H1 (cell line): ENCODE data around the gene VCPKMT. TPM values are rescaled to one million over a fixed set of nuclear protein-coding genes. Genes with fewer than 3 reads are reported as not detected.

ENCODE experiments used
- CTCF ChIA-PET: fragments of 300-600 bp; sonication (Branson Sonifier 250); formaldehyde crosslinking; loops from one replicate; lab custom pipeline; 2021; ENCODE audit not compliant: partially characterized antibody; lab: Charles Lee
- POLR2A ChIA-PET: fragments of 300-600 bp; sonication (Branson Sonifier 250); formaldehyde crosslinking; loops from one replicate; lab custom pipeline; 2021; ENCODE audit warnings: inconsistent platforms; ENCODE audit not compliant: partially characterized antibody; lab: Charles Lee
- DNase-seq, 2 experiments: peaks; one replicate each; pipeline versions ENCODE4 v3.0.0 to v3.0.0-alpha.2; 2010 to 2022; ENCODE audit warnings: low spot score in 2 of 2, low read depth in 1 of 2, mixed read lengths in 1 of 2
- FAIRE-seq: peaks from 2 replicates; lab custom pipeline; 2011; peaks lifted over from hg19 to GRCh38; lab: Jason Lieb, UNC
- H2AFZ ChIP-seq: 2 replicates; pipeline ENCODE4 v1.8.1; 2012; ENCODE audit warnings: low read length, inconsistent platforms
- H2AK5ac ChIP-seq: 2 replicates; pipeline ENCODE4 v1.6.1; 2013; ENCODE audit warnings: low read depth, low read length
- H2BK120ac ChIP-seq: replicated peaks from 2 replicates; pipeline ENCODE3; 2013; ENCODE audit warnings: low read depth, low read length, inconsistent platforms
- H2BK12ac ChIP-seq: 2 replicates; pipeline ENCODE4 v1.6.1; 2013; ENCODE audit warnings: low read depth, low read length
- H2BK15ac ChIP-seq: 2 replicates; pipeline ENCODE4 v1.6.1; 2013; ENCODE audit warnings: low read length
- H2BK20ac ChIP-seq: 2 replicates; pipeline ENCODE4 v1.6.1; 2013; ENCODE audit warnings: low read length
- H2BK5ac ChIP-seq: 2 replicates; pipeline ENCODE4 v1.6.1; 2013; ENCODE audit warnings: low read depth, low read length
- H3K14ac ChIP-seq: 2 replicates; pipeline ENCODE4 v1.6.1; 2013; ENCODE audit warnings: inconsistent platforms; ENCODE audit not compliant: insufficient read length
- H3K18ac ChIP-seq: 2 replicates; pipeline ENCODE4 v1.6.1; 2013; ENCODE audit warnings: low read length; ENCODE audit errors: extremely low read depth
- H3K23ac ChIP-seq: 2 replicates; pipeline ENCODE4 v1.6.1; 2013; ENCODE audit warnings: inconsistent platforms; ENCODE audit not compliant: insufficient read length
- H3K23me2 ChIP-seq: 2 replicates; pipeline ENCODE4 v1.6.1; 2013; ENCODE audit warnings: low read depth, low read length
- H3K27ac ChIP-seq: 2 replicates; pipeline ENCODE4 v1.6.1; 2011; ENCODE audit warnings: low read depth, low read length, inconsistent platforms
- H3K27me3 ChIP-seq, 4 experiments: replicated peaks in 1 of 4; 1 replicate in 1 of 4; 2 replicates in 3 of 4; pipeline versions ENCODE4 v1.6.1 to v1.8.1; 2011 to 2013; ENCODE audit warnings: low read length in 3 of 4, mild to moderate bottlenecking in 3 of 4, inconsistent platforms in 2 of 4, mixed read lengths in 2 of 4, moderate library complexity in 1 of 4; ENCODE audit not compliant: control insufficient read depth in 3 of 4, insufficient read depth in 3 of 4; ENCODE audit errors: extremely low read depth in 1 of 4
- H3K36me3 ChIP-seq, 4 experiments: 2 replicates each; pipeline versions ENCODE4 v1.6.1 to v1.8.1; 2011 to 2013; ENCODE audit warnings: mild to moderate bottlenecking in 4 of 4, low read length in 3 of 4, moderate library complexity in 2 of 4, control low read depth in 1 of 4, inconsistent platforms in 1 of 4; ENCODE audit not compliant: insufficient read depth in 4 of 4, control insufficient read depth in 2 of 4
- H3K4ac ChIP-seq: replicated peaks from 2 replicates; pipeline ENCODE3; 2013; ENCODE audit warnings: low read length, low read depth, mixed read lengths, inconsistent platforms; ENCODE audit not compliant: insufficient read length
- H3K4me1 ChIP-seq, 4 experiments: replicated peaks in 1 of 4; 1 replicate in 1 of 4; 2 replicates in 3 of 4; pipeline versions ENCODE4 v1.6.1 to v1.8.1; 2011 to 2013; ENCODE audit warnings: low read length in 3 of 4, inconsistent platforms in 2 of 4, mixed read lengths in 1 of 4; ENCODE audit not compliant: insufficient read depth in 4 of 4, control insufficient read depth in 3 of 4
- H3K4me2 ChIP-seq, 2 experiments: 2 replicates each; pipeline versions ENCODE4 v1.6.1 to v1.8.1; 2011 to 2013; ENCODE audit warnings: low read depth in 2 of 2, low read length in 2 of 2, control low read depth in 1 of 2, inconsistent platforms in 1 of 2, mild to moderate bottlenecking in 1 of 2; ENCODE audit not compliant: insufficient read depth in 1 of 2
- H3K4me3 ChIP-seq, 4 experiments: fragments of 200-600, 300-600 bp in 1 of 4; sonication (generic), shearing (Covaris generic), sonication (Bioruptor Twin) in 1 of 4; 2 replicates each; pipeline versions ENCODE4 v1.5.1 to v1.8.1; 2011 to 2016; ENCODE audit warnings: low read length in 4 of 4, low read depth in 3 of 4, control low read depth in 2 of 4, inconsistent platforms in 2 of 4, mild to moderate bottlenecking in 2 of 4, mixed read lengths in 1 of 4, moderate library complexity in 1 of 4; ENCODE audit not compliant: insufficient read depth in 2 of 4; ENCODE audit errors: extremely low read depth in 1 of 4
- H3K56ac ChIP-seq: replicated peaks from 2 replicates; pipeline ENCODE3; 2013; ENCODE audit warnings: low read depth, mild to moderate bottlenecking, mixed read lengths, low read length, inconsistent platforms; ENCODE audit not compliant: insufficient read length
- H3K79me1 ChIP-seq: 2 replicates; pipeline ENCODE4 v1.6.1; 2013; ENCODE audit warnings: low read depth, low read length, control low read depth
- H3K79me2 ChIP-seq, 2 experiments: 2 replicates each; pipeline versions ENCODE4 v1.6.1 to v1.8.1; 2012 to 2013; ENCODE audit warnings: low read length in 2 of 2, mild to moderate bottlenecking in 2 of 2, inconsistent platforms in 1 of 2; ENCODE audit not compliant: insufficient read depth in 2 of 2, control insufficient read depth in 1 of 2
- H3K9ac ChIP-seq, 4 experiments: replicated peaks in 1 of 4; 1 replicate in 1 of 4; 2 replicates in 3 of 4; pipeline versions ENCODE4 v1.6.1 to v1.8.1; 2011 to 2013; ENCODE audit warnings: low read depth in 3 of 4, low read length in 3 of 4, control low read depth in 2 of 4, mild to moderate bottlenecking in 2 of 4, moderate library complexity in 2 of 4, inconsistent platforms in 1 of 4; ENCODE audit errors: extremely low read depth in 1 of 4
- H3K9me3 ChIP-seq, 2 experiments: 2 replicates each; pipeline versions ENCODE4 v1.6.1 to v1.8.1; 2012 to 2013; ENCODE audit warnings: mild to moderate bottlenecking in 2 of 2, moderate library complexity in 2 of 2, control low read depth in 1 of 2, inconsistent platforms in 1 of 2, low read depth in 1 of 2, low read length in 1 of 2, mixed read lengths in 1 of 2; ENCODE audit not compliant: insufficient read depth in 2 of 2
- H4K20me1 ChIP-seq, 2 experiments: replicated peaks in 1 of 2; 2 replicates each; pipeline versions ENCODE3 to v1.8.1; 2011 to 2013; ENCODE audit warnings: inconsistent platforms in 2 of 2, low read length in 2 of 2, mild to moderate bottlenecking in 1 of 2; ENCODE audit not compliant: insufficient read depth in 2 of 2, control insufficient read depth in 1 of 2
- H4K5ac ChIP-seq: 2 replicates; pipeline ENCODE4 v1.6.1; 2013; ENCODE audit warnings: low read length, low read depth, mixed read lengths, inconsistent platforms; ENCODE audit not compliant: insufficient read length
- H4K8ac ChIP-seq: 2 replicates; pipeline ENCODE4 v1.8.0; 2013; ENCODE audit warnings: mild to moderate bottlenecking, moderate library complexity, low read length, inconsistent platforms; ENCODE audit not compliant: insufficient read depth; ENCODE audit errors: extremely low read depth
- H4K91ac ChIP-seq: replicated peaks from 2 replicates; pipeline ENCODE3; 2013; ENCODE audit warnings: low read length, mixed read lengths, inconsistent platforms; ENCODE audit not compliant: insufficient read length
- BRCA1 ChIP-seq: IDR thresholded peaks from 2 replicates; pipeline ENCODE4 v1.6.1; 2012; ENCODE audit warnings: low read depth, low read length, improper control_type of control experiment
- JUN ChIP-seq: IDR thresholded peaks from 2 replicates; pipeline ENCODE4 v1.6.1; 2011; ENCODE audit warnings: low read depth, mild to moderate bottlenecking, improper control_type of control experiment, low read length
- KDM1A ChIP-seq: fragments of 200-600, 300-600 bp; sonication (generic); IDR thresholded peaks from 2 replicates; pipeline ENCODE4 v1.7.1; 2016; ENCODE audit warnings: mild to moderate bottlenecking, low read length, borderline replicate concordance
- KDM4A ChIP-seq: IDR thresholded peaks from one replicate; pipeline ENCODE4 v1.7.1; 2012; ENCODE audit warnings: low read depth, mild to moderate bottlenecking, moderate library complexity, low read length, inconsistent platforms; ENCODE audit not compliant: severe bottlenecking
- NRF1 ChIP-seq: IDR thresholded peaks from 2 replicates; pipeline ENCODE4 v1.6.1; 2011; ENCODE audit warnings: mild to moderate bottlenecking, low read depth, low read length, improper control_type of control experiment
- POLR2AphosphoS5 ChIP-seq: IDR thresholded peaks from 2 replicates; pipeline ENCODE4 v1.6.1; 2011; ENCODE audit warnings: low read depth, low read length
- POU5F1 ChIP-seq: IDR thresholded peaks from 2 replicates; pipeline ENCODE4 v1.6.1; 2011; ENCODE audit warnings: low read depth, mild to moderate bottlenecking, low read length, moderate library complexity
- SIN3A ChIP-seq, 2 experiments: IDR thresholded peaks in 1 of 2; conservative IDR thresholded peaks in 1 of 2; 2 replicates each; pipeline ENCODE4 v1.6.1; 2011 to 2012; ENCODE audit warnings: low read length in 2 of 2, improper control_type of control experiment in 1 of 2, low read depth in 1 of 2, mild to moderate bottlenecking in 1 of 2
- SIRT6 ChIP-seq: IDR thresholded peaks from one replicate; pipeline ENCODE4 v1.7.1; 2012; ENCODE audit warnings: low read length, inconsistent platforms
- SUZ12 ChIP-seq: fragments of 200-600 bp; sonication (generic); IDR thresholded peaks from 2 replicates; pipeline ENCODE4 v1.6.1; 2012; ENCODE audit warnings: mild to moderate bottlenecking, inconsistent platforms, low read length, moderate library complexity, mixed read lengths
- TBP ChIP-seq: IDR thresholded peaks from 2 replicates; pipeline ENCODE4 v1.6.1; 2011; ENCODE audit warnings: low read depth, low read length, improper control_type of control experiment
- ZNF274 ChIP-seq: IDR thresholded peaks from 2 replicates; pipeline ENCODE4 v1.7.0; 2012; ENCODE audit warnings: low read length, borderline replicate concordance; ENCODE audit errors: extremely low read depth
- WGBS, 2 experiments: shearing (Covaris generic) in 1 of 2; methylation state at CpG; one replicate each; pipeline versions ENCODE4 v1.1.6 to v1.1.7; 2013 to 2015; ENCODE audit warnings: low lambda C conversion rate in 2 of 2, mixed read lengths in 2 of 2, inconsistent platforms in 1 of 2, low coverage in 1 of 2, missing lambda C conversion rate in 1 of 2; ENCODE audit not compliant: insufficient replicate concordance in 2 of 2, insufficient coverage in 1 of 2, insufficient read length in 1 of 2; ENCODE audit errors: extremely low coverage in 1 of 2, missing lambda C conversion rate in 1 of 2; 5-methylcytosine and 5-hydroxymethylcytosine counted together
- polyA plus RNA-seq, 7 experiments: library from polyadenylated mRNA; depleted of rRNA in 3 of 7; stranded (reverse) in 5 of 7; unstranded in 2 of 7; fragments of >200 nt in 5 of 7; fragments of 200-250 nt in 2 of 7; gene quantifications; 1 replicate in 5 of 7; 2 replicates in 1 of 7; 4 replicates in 1 of 7; pipeline versions ENCODE4 v1.2.1 to v1.2.3, GENCODE V29; 2011 to 2013; ENCODE audit warnings: missing spikeins in 2 of 7, mixed read lengths in 2 of 7
- total RNA-seq: library from RNA; stranded (reverse); fragmentation: NEBNext Ultra II Directional; extraction: Animal tissue kit (Norgen Biotek cat#: 25700); gene quantifications from 2 replicates; pipeline ENCODE4 v1.2.1, GENCODE V29; 2021
- TF ChIP-seq, protein P1 (sequence below): IDR thresholded peaks from 2 replicates; pipeline ENCODE4 v1.6.1; 2012; ENCODE audit warnings: low read length, inconsistent platforms

Gene VCPKMT
- total and polyA plus RNA-seq, 2 of the 8 experiments (the other 6 are each of a cell fraction or from before 2014, with no cell fraction given): 3.8 to 7.1 TPM

GRCh38 chr14:50088117-50088515 is 28.3 kb downstream of the VCPKMT start:
- H3K36me3 ChIP-seq: no peaks in the 10 kb centered on the region
- H2BK20ac ChIP-seq: no peak overlapping the region
- no peak overlapping the region for H2BK120ac ChIP-seq
- H3K9ac ChIP-seq: no peak overlapping the region
- H4K91ac ChIP-seq: no peak overlapping the region
- ChIA-PET CTCF (interaction anchor here (0.7 to 1.9 kb wide), 8 partner anchors 16 to 236 kb away, joined by 3 to 9 read pairs (median 3); partner anchors contain the start of gene NEMF), POLR2A (interaction anchor here (0.9 to 1.6 kb wide), 2 partner anchors 13 to 25 kb away, joined by 3 read pairs; no protein-coding TSS in a partner anchor)
- H3K23ac ChIP-seq: no peak overlapping the region
- no peaks in the 10 kb centered on the region for H3K79me2 ChIP-seq
- DNase-seq (no peak), FAIRE-seq (no peak)
- no peak overlapping the region for H4K5ac ChIP-seq
- H3K4me1 ChIP-seq: peaks cover 0 to 5% (median 3%) of the 10 kb centered on the region in 4 experiments; a peak in 3 of 7 replicates
- no peaks in the 10 kb centered on the region; the same call in 1 of the 2 replicates for H3K23me2 ChIP-seq
- no peak overlapping the region for H3K18ac ChIP-seq
- H3K27ac ChIP-seq: no peak overlapping the region
- no peak overlapping the region for H3K4me3 ChIP-seq
- H3K27me3 ChIP-seq: no peaks in the 10 kb centered on the region; a peak in 1 of 7 replicates
- no peaks in the 10 kb centered on the region for H4K20me1 ChIP-seq
- H3K9me3 ChIP-seq: no peaks in the 10 kb centered on the region
- no peak overlapping the region for H2BK12ac ChIP-seq
- no peak overlapping the region for H3K4me2 ChIP-seq
- no peak overlapping the region for H4K8ac ChIP-seq
- 90% methylated on average over 2 of the region's 2 CpGs; no CpG with 5 or more reads in 1 of the 2 experiments for WGBS, 2 experiments
- no peak overlapping the region for H3K56ac ChIP-seq
- H2AFZ ChIP-seq: no peak overlapping the region
- H2BK5ac ChIP-seq: no peak overlapping the region
- no peaks in the 10 kb centered on the region for H3K79me1 ChIP-seq
- no peak overlapping the region for H2BK15ac ChIP-seq
- H3K4ac ChIP-seq: no peak overlapping the region
- H3K14ac ChIP-seq: no peak overlapping the region
- no peak overlapping the region for H2AK5ac ChIP-seq
- TF ChIP-seq KDM1A (no peak), BRCA1 (no peak), ZNF274 (no peak), POLR2AphosphoS5 (no peak), POU5F1 (no peak), SUZ12 (no peak), NRF1 (no peak), SIN3A (conservative IDR thresholded peaks at IDR 0.05 in 1 of 2, IDR thresholded peaks at IDR 0.05 in 1 of 2; ENCODE audit: low read depth in 1 of 2, low read length in 2 of 2) (no peak), TBP (no peak), JUN (no peak), SIRT6 (no peak), KDM4A (no peak)
- TF ChIP-seq, protein P1, sequence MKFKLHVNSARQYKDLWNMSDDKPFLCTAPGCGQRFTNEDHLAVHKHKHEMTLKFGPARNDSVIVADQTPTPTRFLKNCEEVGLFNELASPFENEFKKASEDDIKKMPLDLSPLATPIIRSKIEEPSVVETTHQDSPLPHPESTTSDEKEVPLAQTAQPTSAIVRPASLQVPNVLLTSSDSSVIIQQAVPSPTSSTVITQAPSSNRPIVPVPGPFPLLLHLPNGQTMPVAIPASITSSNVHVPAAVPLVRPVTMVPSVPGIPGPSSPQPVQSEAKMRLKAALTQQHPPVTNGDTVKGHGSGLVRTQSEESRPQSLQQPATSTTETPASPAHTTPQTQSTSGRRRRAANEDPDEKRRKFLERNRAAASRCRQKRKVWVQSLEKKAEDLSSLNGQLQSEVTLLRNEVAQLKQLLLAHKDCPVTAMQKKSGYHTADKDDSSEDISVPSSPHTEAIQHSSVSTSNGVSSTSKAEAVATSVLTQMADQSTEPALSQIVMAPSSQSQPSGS: no peak
